Measurements from ENCODE around the gene CDCP1. TPM values are rescaled to one million over a fixed set of nuclear protein-coding genes. Genes with fewer than 3 reads are reported as not detected.

CDCP1 gene
- total RNA-seq, 6 experiments from 2014 or later: 0.31 to 2.7 (median 0.83) TPM

DNA sequence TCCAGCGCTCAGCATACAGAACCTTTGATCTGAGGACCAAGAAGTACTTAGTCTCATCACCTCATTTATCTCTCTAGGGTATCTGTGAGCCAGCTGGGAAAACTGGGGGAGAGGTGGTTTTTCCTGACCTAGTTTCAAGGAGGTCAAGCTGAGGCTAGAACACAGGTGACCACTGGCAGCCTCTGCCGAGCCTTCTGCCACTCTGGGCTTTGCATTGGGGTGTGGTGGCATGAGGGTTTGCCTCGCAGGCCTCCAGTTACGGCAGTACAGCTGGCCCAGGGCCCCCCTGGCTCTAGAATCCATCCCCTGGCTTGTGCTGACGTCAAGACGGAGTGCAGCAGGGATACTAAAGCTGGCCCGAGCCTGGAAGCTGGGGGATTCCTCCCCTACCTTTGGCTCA, 34.7 kb upstream of the CDCP1 start:
- intact Hi-C loops (cut with DNase I): no loop called here
- WGBS (ENCODE audit: insufficient coverage, low coverage, low lambda C conversion rate, missing lambda C conversion rate): no CpG with 5 or more reads among the region's 7 CpGs
- Histone ChIP-seq H3K4me1 (no peaks in the 10 kb centered on the region), H3K9me3 (no peaks in the 10 kb centered on the region), H3K27me3 (no peaks in the 10 kb centered on the region), H3K36me3 (no peaks in the 10 kb centered on the region), H3K27ac (no peak overlapping the region), H3K4me3 (no peak overlapping the region)
- TF ChIP-seq POLR2A (IDR thresholded peaks at IDR 0.05): no peak
- no peak for TF ChIP-seq CTCF (IDR thresholded peaks at IDR 0.05)
- ATAC-seq (no peak), DNase-seq (no peak)

GRCh38 chr3:45180051-45180450, 33.9 kb upstream of the CDCP1 start:
- no peaks in the 10 kb centered on the region for H3K4me1 ChIP-seq
- WGBS (ENCODE audit: insufficient coverage, low coverage, low lambda C conversion rate, missing lambda C conversion rate): 77% methylated on average over 3 of the region's 6 CpGs
- DNase-seq (no peak), ATAC-seq (no peak)
- TF ChIP-seq CTCF (IDR thresholded peaks at IDR 0.05) (no peak), POLR2A (IDR thresholded peaks at IDR 0.05) (no peak)
- H3K9me3 ChIP-seq: no peaks in the 10 kb centered on the region
- H3K36me3 ChIP-seq: no peaks in the 10 kb centered on the region
- H3K4me3 ChIP-seq: no peak overlapping the region
- no peaks in the 10 kb centered on the region for H3K27me3 ChIP-seq
- intact Hi-C loops (cut with DNase I): no loop called here
- H3K27ac ChIP-seq: no peak overlapping the region

- no peak overlapping the region for H3K4me3 ChIP-seq
- no peaks in the 10 kb centered on the region for H3K9me3 ChIP-seq
- H3K27ac ChIP-seq: no peak overlapping the region
- intact Hi-C loops (cut with DNase I): no loop called here
- H3K4me1 ChIP-seq: no peaks in the 10 kb centered on the region
- 60% methylated on average over 1 of the region's 3 CpGs for WGBS (ENCODE audit: insufficient coverage, low coverage, low lambda C conversion rate, missing lambda C conversion rate)
- TF ChIP-seq POLR2A (IDR thresholded peaks at IDR 0.05) (no peak), CTCF (IDR thresholded peaks at IDR 0.05) (no peak)
- no peak for ATAC-seq
- no peak for DNase-seq
- H3K27me3 ChIP-seq: no peaks in the 10 kb centered on the region
- no peaks in the 10 kb centered on the region for H3K36me3 ChIP-seq
Observed at GRCh38 chr3:45179163-45179562, 33.0 kb upstream of the CDCP1 start.

DNA sequence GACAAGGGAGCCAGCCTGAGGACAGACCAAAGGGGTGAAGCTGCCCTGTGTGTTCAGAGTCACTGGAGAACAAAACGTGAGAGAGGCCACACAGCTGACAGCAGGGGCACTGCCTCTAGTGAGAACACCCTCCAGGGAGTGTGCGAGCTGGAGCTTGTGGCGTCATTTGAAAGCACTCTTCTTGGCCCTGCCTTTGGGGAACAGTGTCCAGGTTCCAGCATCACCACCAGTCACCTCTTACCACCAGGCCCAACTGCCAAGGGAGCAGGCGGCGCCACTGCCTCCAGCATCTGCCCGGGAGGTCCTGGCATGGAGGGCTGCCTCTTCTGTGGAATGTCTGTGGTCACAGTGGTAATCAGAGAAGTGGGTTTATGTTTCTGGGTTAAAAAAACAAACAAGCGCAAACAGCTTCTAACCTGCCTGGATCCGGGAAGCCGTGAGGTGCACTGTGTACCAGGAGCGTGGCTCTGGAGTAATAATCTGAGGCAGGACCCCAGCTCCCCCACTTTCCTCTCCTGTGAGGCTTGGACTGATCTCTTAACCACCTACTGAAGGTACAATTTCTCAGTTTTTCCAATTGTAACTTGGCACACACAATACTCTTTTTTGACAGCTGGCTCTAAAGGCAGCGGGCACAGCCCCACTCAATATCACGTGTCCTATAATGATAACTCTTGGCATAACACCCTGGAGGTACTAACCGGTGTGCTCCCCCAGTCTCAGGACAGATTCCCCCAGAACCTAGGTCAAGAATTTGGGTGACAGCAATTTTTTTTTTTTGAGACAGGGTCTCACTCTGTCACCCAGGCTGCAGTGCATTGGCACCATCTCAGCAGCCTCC, 32.2 kb upstream of the CDCP1 start:
- Histone ChIP-seq H3K9me3 (no peaks in the 10 kb centered on the region), H3K27me3 (no peaks in the 10 kb centered on the region), H3K4me3 (no peak overlapping the region), H3K4me1 (no peaks in the 10 kb centered on the region), H3K36me3 (no peaks in the 10 kb centered on the region), H3K27ac (no peak overlapping the region)
- no peak for TF ChIP-seq POLR2A (IDR thresholded peaks at IDR 0.05)
- TF ChIP-seq CTCF (IDR thresholded peaks at IDR 0.05): no peak
- no peak for DNase-seq
- intact Hi-C loops (cut with DNase I): no loop called here
- ATAC-seq: peak in 1 of 4 donors; percentile 19
- 68% methylated on average over 5 of the region's 13 CpGs for WGBS (ENCODE audit: insufficient coverage, low coverage, low lambda C conversion rate, missing lambda C conversion rate)

Measured in right lobe of liver (tissue), 6 donors.